Measurements from ENCODE around the gene TMEM38B.

GRCh38 chr9:105670315-105670714 lies 24.0 kb upstream of the TMEM38B start:
- TF ChIP-seq CTCF (conservative IDR thresholded peaks at IDR 0.05) (no peak), EZH2 (IDR thresholded peaks at IDR 0.05; ENCODE audit: low read depth) (no peak)

All from PC-9 (cell line).